Measurements from ENCODE around the gene RARG.
"Not testable (repeated sequence)": the region's sequence is repeated elsewhere in the genome, so short reads cannot be mapped to it uniquely, and the experiment has no call there.

Gene RARG

DNA sequence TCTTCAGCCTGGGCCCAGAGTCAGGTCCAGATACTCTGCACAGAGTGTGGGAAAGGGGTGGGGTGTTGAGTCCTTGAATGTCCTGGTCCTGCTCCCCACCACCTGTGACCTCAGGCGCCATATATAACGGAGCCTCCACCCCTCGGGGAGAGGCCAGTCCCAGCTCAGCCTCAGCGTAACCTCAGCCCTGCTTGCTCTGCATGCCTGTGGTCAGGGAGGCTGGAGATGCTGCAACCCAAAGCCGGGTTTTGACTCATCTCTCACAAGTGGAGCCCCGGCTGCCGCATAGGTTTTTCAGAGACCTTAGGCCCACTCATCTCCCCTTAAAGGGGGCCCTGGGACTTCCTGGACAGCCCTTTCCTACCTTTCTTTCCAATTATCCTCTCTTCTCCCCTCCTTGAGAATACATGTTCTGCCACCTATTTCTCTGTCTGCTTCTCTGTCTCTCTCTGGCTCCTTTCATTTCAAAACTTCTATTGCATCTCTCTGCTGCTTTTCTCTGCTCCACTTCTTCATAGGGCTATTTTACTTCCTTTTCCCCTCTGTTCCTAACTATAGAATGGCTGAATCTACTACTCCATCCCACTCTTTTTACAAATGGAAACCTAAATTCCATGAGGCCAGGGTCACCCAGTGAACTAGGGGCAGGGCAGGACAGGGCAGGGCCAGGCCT, 26.1 kb downstream of the RARG start:
- DNase-seq = peak; percentile 39

DNA sequence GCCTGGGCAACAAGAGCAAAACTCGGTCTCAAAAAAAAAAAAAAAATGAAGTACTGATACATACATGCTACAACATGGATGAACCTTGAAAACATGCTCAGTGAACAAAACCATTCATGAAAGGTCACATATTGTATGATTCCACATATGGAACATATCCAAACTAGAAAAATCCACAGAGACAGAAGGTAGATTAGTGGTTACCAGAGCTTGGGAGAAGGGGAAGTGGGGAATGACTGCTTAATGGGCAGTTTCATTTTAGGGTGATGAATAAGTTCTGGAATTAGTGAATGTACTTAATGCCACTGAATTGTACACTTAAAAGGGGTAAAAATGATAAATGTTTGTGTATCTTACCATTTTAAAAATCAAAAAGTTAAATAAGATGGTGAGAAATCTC, 27.7 kb downstream of the RARG start:
- DNase-seq = no peak

DNA sequence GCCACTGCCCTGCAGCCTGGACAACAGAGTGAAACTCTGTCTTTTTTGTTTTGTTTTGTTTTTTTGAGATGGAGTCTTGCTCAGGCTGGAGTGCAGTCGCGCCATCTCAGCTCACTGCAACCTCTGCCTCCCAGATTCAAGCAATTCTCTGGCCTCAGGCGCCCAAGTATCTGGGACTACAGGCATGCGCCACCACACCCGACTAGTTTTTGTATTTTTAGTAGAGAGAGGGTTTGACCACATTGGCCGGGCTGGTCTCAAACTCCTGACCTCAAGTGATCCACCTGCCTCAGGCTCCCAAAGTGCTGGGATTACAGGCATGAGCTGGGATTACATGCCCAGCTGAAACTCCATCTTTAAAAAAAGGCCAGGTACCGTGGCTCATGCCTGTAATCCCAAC, 29.7 kb downstream of the RARG start:
- not testable (repeated sequence) for DNase-seq

DNA sequence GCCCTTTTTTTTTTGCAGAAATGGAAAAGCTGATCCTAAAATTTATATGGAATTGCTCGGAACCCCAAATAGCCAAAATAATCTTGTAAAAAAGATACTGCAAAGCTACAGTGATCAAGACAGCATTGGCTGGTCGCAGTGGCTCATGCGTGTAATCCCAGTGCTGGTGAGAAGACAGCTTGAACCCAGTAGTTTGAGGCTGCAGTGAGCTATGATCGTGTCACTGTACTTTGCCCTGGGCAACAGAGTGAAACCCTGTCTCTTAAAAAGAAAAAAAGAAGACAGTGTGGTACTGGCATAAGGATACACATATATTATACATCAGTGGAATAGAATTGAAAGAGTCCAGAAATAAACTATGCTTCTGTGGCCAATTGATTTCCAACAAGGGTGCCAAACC, 30.4 kb downstream of the RARG start:
- no peak for DNase-seq

DNA sequence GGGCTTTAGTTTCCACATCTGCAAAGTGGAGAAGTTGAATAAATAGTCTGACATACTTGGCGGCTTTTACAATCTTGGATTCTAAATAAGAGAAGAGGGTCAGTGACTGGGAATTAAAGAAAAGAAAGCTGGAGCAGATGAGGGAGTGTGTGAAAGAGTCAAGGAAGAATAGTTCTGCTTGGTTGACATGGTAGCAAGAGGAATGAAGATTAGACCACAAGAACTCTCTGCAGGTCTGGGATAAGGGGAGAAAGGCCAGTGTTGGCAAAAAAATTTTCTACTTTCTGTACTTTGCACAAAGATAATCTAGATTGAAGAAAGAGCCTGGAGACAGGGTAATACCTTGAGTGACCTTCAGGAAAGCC, 30.9 kb downstream of the RARG start:
- no peak for DNase-seq

DNA sequence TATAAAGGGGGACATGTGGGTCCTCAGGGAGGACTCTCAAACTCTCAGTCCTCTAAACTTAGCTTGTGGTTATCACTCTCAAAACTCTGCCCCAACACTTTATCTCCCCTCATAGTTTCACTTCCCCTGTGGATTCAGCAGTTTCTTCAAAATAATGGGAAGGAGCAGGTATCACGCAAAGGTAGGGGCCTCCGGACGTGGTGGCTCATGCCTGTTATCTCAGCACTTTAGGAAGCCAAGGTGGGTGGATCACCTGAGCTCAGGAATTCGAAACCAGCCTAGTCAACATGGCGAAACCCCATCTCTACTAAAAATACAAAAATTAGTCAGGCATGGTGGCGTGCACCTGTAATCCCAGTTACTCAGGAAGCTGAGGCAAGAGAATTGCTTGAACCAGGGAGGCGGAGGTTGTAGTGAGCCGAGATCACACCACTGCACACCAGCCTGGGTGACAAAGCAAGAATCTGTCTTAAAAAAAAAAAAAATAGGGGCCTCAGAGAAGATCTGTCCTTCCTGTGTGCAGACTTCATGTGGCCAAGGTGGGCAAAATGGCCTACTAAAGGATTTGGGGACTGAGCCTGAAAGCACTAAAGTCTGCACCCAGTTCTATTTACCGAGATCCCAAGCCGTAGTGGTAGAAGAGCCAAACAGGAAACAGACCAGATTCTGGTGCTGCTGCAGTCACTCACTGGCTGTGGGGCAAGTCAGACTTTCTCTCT, 31.4 kb downstream of the RARG start:
- peak; percentile 46 for DNase-seq

DNA sequence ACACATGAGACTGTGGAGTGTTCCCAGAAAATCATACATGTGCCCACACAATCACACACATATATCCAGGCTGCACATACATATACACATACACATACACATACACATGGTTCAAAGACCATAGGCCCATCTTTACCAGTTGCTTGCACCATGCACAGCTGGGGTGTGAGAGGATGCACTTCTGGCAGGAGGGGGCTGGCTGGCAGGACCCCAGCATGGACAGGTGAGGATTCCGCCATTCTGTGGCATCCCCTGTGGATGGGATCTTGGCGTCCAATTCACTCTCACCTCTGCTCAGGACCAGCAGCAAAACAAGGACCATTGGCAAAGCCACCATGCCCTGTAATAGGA, 31.9 kb downstream of the RARG start:
- DNase-seq = no peak

DNA sequence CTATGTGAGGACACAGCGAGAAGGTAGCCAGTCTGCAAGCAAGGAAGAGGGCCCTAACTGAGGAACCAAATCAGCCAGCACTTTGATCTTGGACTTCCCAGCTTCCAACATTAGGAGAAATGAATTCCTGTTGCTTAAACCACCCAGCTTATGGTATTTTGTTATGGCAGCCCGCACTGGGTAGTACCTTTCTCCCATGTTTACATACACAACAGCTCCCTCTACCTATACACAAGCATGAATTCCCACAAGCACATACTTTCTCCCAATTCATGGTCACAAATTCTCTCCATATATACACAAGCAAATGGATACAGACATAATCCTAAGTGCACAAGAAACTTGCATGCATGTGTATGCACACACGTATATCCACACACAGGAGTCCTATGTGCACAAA, 32.3 kb downstream of the RARG start:
- no peak for DNase-seq

DNA sequence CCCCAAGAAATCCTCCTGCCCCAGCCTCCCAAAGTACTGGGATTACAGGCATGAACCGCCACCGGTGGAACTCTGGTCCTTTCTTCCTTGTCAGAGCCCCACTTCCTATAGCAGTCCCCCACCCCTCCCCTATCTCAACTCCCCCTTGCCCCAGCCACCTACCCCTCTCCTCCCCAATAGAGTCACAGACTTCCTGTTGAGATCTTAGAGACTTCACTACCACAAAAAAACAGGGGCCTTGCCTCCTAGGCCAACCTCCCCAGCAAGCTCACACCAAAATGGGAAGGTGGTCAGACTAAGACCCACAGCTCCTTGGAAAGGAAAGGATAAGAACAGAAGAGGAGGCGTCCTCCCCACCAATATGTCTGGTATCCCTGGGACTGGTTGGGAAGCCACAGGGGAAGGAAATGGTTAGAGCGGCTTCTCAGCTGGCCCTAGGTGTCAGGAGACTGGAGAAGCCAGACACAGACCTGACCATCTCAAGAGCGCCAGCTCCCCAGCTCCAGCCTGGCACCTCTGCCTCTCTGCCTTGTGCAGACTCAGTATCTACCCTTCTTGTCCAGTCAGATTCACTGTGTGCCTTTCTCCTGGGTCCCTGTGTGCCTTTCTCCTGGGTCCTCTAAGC, 33.4 kb downstream of the RARG start:
- DNase-seq = no peak

DNA sequence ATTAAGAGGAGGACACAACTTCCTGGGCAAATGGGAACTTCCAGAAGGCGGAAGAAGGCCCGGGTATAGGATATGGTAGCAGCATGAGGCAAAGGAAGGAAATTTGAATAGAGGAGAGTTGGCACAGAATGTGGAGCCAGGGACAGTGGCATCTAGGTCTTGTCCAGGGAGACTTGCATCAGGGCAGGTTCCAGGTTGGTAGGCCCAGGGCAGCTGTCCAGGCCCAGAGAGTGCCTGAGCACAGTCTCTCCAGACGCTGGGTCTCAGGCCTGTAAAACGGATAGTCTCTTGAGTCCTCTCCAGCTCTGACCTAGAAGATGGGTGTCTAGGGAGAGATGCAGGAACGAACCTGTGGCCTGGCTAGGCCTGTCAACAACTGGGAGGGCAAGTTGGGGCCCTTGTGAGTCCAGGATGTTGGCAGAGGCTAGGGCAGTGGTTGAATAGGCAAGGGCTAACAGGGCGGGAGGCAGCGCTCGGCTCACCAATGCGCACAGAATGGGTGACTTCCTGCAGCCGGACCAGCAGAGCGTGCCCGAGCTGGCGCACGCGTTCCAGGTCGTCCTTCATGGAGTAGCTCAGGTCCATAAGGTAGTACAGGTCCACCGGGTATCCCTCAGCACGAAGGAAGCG, 34.9 kb downstream of the RARG start:
- no peak for DNase-seq

DNA sequence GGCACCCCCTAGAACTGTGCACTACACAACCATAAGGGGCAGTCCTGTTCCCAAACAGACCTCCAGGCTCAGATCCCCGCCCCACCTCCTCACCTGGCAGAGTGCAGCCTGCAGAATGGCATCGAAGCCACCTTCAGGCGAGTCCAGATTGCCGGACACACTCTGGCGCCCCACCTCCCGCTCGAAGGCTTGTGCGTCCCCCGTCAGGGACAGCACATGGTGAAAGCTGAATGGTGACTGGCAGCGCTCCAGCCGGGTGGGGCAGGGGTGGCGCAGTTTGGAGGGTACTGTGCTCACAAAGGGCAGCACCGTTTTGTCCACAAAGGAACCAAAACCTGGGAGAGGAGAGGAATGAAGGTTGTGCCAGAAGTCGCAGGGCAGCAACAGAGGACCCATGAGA, 35.5 kb downstream of the RARG start:
- DNase-seq = no peak

DNA sequence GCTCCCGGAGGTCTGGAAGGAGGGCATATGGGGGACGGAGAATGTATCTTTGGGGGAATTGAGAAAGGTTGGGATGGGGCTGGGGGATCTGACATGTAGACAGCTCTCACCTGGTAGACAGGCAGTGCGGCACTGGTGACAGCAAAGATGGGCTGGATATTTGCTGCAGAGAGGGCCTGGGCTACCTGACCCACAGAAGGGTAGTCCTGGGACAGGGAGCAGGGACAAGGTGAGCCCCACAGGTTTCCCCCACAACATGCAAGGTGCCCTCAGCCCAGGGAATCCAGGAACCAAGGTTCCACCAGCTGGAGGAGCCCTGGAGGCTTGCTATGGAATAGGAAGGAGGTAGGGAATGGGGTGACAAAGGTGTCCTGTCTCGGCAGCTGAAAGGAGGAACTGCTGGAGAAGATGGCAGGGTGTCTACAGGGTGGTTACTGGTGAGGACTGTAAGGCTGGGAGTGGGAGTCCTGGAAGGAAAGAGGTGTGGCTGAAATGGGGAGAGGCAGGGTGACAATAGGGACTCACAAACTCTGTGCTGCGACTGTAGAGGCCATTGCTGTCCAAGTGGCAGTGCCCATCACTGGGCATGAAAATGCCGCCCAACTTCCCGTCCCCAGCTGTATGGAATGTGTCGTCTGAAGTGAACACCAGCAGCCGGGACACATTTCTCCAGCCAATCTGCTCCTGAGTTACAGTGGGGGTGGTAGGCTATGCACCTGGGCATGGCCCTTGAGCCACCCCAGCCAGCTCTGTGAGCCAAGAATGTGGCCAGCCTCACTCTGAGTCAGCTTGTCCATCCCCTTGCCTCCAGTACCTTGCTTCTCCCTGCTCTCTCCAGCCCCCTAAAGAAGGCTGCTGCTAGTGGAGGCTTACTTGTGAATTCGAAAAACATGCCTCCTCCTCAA, 36.2 kb downstream of the RARG start:
- DNase-seq = no peak

DNA sequence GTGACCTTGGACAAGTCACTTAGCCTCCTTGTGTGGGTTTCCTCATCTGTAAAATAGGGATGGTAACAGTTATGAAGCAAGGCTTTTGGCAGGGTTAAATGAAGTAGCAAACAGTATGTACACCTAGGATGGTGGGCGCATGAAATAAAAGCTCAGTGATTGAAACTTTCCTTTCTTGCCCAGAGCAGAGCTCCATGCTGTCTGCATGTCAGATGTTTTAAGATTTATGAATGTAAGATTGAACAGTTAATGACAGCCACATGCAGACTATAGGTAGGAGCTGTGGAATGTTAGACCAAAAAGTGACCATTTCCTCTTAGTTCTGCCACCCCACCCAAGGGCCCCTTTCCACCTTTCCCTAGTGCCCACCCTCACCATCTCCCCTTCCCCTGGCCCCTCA, 37.0 kb downstream of the RARG start:
- DNase-seq = no peak

DNA sequence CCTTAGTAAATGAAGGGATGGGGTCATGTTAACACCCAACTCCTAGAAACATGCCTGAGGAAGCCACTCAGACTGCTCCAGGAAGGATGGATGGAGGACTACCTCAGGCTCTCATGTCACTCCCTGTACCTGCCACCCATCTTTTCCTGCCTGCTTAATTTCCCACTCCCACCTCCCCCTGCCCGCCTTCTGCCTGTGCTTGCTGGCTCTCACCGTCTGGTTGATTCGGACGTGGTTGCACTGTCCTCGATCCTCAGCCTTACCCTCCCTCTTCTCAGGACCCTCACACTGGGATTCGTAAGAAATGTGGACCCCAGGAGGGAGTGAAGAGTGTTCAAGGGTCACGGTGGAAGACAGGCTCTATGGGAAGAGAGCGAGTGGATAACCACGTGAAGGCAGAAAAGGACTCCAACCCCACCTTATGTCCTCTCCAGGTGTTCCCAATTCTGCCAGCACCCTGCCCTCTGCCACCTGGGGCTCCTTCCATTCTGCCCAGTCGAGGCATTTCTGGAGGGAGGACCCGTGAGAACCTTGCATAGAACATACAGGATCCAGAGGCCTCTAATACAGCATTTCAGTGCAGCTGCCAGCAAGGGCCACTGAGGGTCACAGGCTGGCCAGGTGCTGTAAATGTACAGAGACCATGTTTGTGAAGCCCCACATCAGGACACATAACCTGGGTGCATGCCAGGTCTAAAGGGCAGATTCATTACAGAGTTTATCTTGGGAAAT, 37.9 kb downstream of the RARG start:
- no peak for DNase-seq

DNA sequence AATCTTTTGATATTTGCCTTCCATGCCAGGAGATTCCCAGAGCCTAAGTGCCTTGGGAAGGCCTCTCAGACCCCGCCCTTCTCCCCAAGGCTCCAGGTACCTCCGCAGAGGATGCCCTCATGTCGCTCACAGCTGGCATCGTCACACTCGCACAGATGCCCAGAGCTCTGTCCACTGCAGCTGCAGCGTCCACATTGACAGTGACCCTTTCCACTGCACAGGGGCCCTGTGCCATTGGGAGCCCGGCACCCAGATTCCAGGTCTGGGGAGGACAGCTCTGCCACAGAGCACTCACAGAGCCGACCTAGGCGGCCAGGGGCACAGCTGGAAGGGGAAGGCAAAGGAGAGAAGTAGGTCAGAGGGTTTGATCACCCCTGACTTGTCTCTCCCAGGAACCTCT, 39.0 kb downstream of the RARG start:
- no peak for DNase-seq

DNA sequence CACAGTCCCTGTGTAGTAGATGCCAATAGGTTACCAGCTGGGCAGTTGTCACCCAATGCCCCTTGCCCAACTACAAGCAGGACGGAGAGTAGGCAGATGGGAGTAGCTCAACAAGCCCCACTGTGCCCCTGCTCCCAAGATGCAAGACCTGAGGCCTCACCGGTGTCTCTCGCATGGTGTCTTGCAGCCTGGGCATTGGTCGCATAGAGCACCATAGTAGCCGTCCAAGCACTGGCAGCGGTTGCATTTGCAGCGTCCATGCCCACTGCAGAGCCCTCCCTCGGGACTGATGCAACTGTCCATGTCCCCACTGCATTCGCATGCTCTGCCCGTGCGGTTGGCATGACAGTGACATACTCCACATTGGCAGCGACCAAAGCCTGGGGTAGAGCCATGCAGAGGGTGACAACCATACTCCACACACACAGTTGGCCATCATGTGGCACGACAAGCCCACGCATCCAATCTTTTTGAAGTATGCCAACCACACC, 39.4 kb downstream of the RARG start:
- DNase-seq = no peak

DNA sequence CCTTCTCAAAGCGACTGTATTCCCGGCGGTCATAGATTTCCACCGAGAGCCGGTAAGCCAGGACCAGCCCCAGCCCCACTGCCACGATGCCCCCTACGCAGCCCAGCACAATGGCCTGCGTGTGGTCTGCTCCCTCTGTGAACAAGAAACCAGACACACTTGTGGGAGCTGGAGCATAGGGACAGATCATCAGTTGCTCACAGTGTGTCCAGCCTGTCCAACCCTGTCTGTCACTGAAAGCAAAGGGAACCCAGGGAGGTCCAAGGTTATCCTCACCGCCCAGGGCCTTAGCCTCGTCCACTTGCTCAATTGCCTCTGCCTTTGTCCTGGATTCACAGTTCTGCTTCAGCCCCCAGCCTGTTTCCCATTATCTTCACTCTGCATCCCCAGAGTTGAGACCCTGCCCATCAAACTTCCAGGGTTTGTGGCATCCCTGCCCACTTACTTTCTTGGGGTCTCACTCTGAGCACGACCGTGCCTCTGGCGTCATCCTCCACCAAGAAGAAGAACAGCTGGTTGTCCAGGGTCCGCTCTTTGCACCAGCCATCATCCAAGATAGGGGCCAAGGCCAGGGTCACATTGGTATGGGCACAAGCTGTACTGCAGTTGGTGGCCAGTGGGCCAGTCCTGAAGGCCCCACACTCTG, 40.0 kb downstream of the RARG start:
- DNase-seq = no peak

DNA sequence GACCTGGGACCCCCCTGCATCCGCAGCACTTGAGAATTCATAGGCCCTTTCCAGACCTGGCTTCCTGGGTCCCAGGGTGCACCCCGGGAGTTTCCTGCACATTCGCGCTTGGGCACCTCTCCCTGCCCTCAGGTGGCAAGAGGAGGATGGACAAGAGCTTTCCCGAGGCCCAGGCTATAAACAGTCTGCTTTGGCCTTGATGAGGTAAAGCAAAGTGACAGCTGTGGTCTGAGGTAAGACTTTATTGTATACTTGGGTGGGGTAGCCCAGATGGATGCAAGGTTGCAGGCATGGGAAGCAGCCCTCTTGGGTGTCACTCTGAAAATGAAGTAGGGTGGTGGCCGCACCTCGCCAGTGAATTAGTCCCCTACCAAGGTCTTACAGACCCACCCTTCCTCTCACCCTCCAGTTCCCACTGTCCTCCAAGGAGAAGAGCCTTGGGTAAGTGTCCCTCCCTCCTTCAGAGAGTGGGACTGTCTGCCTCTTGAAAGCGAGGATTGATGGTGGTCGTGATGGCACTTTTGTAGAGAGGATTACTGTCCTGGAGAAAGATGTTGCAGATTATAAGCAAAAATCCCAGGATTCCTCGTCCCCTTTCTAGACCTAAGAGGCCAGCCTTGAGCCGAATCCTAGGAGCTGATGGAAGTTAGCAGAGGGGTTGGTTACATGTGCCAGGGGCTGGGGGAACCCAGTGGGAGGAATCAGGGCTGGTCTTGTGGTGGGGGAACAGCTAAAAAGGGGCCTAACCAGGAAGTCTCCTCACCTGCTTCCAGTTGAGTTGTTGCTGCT, 40.7 kb downstream of the RARG start:
- DNase-seq = no peak

DNA sequence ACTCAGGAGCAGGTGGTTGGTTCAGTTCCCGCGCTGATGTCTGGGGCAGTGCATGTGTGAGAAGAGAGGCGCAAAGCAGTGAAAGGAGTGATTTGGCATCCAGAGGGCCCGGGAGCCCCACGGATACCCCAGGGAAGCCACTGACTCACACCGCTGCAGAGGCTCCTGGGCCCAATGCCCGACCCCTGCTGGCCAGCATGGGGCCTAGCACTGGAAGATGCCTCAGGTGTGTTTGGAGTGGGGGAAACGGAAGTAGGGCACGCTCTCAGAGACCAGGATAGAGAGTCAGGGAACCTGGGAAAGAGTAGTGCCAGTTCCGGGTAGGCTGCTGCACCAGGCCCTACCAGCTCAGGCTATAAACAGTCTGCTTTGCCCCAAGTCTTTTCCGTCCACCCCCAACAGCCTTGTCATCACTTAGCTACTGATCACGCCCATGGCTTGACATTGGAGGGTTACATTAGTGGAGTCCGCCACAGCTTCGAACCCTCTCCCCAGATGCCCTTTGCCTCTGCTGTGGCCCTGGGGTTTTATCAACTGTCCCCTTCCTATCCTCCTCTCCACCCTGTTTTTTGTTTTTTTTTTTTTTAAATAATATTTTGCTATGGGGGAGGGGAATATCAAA, 41.8 kb downstream of the RARG start:
- peak; percentile 64 for DNase-seq

Measured in activated naive CD4-positive, alpha-beta T cell treated with anti-CD3 and anti-CD28 coated beads, Interleukin-2, amount 50 U/mL, for 16 hours (primary cell).